ELR (cell line): ENCODE data around the gene ZNF619.
"Not testable (repeated sequence)": the region's sequence is repeated elsewhere in the genome, so short reads cannot be mapped to it uniquely, and the experiment has no call there.

ENCODE experiments used
- DNase-seq: peaks from one replicate; pipeline ENCODE4 v3.0.0-alpha.2; 2015; ENCODE audit warnings: low read depth

ZNF619 gene

GRCh38 chr3:40476478-40477470 lies at the start of gene ZNF619:
Gene ZNF619, plus strand, starts transcription at chr3:40477122. Its CDS starts 858 bp downstream, at chr3:40477980.
- peak; percentile 79 for DNase-seq

DNA sequence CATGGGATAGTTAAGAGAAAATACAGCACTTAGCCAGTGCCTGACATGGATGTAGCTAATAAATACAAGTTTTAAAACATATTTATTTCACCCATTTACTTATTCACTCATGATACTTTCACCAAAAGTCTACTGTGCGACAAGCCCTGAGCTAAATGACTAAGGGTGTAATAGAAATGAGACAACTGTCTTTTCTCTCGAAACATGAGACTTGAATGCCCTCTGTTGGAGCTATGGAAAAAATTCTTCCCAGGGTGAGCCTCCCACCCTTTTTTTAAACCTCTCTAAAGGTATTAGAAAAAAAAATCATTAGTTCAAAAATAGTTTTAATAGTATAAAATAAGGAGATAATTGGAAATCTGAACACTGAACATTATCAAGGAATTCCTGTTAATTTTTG lies 44.1 kb upstream of the ZNF619 start:
- peak; percentile 13 for DNase-seq

DNA sequence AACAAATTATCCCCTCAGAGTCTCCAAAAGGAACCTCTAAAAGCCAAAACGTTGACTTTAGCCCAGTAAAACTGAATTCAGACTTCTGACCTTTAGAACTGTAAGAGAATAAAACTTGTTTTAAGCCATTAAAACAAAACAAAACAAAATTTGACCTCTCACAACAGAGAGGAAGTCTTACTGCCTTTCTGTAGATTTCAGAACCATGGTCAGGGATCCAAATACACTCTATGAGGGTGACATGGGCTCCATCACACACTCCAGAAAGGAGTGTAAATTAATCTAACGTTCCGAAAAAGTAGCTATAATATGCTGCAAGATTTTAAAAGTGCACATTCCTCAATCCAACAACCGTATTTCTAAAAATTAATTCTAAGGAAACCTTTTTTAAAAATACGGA lies 39.0 kb upstream of the ZNF619 start:
- no peak for DNase-seq

- DNase-seq: no peak
Observed at GRCh38 chr3:40445062-40445461, 31.9 kb upstream of the ZNF619 start.

DNA sequence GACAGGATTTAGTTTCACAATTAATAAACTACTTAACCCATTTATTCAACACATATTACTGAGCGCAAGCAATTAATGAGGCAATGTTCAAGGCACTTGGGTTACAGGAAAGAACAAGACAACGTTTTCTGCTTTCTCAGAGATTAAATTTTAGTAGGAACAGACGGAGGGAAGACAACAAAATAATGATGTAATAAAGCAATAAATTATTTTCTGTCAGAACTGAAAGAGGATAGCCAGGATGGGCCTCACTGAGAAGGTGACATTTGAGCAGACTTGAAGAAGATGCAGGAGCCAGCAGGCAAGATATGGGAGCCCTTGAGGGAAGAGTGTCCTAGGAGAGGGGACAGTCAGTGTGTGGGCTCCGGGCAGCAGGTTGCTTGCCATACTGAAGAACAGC lies 31.0 kb upstream of the ZNF619 start:
- DNase-seq: no peak

DNA sequence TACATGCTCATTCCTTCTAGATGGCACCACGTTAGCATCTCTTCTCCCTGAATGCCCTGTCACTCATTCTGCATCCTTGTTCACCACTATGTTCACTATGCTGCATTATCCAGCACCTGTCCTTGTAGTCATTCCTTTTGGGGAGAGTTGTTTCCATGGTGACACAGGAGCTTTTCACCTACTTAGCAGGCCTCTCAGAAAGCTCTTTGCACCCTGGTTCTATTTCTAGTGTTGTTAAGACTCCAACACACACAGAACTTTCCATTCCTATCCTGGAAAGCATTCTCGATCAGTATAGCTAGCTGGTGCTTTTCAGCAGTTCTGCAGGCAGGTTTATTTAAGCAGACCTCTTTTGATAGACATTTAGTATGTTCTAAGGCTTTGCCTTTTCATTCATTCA lies 26.5 kb upstream of the ZNF619 start:
- DNase-seq: no peak

DNA sequence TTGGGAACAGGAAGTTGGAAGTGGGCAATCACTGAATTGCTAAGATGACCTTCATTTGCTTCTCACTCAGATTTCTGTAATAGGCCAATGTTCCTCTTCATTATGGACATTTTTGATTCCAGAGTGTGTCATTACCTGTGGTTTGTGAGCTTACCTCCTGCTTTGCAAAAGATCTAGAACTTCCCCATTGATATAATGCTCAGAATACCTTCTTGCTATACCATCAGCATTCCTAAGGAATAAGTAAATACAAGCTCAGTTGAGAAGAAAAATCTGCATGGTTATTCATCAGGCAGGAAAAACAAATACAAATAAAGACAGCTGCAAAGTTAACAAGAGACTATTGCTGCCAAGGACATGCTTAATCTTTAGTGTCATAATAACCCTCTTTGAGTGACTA lies 25.4 kb upstream of the ZNF619 start:
- DNase-seq: no peak

- no peak for DNase-seq
Observed at GRCh38 chr3:40452057-40452456, 24.9 kb upstream of the ZNF619 start.

DNA sequence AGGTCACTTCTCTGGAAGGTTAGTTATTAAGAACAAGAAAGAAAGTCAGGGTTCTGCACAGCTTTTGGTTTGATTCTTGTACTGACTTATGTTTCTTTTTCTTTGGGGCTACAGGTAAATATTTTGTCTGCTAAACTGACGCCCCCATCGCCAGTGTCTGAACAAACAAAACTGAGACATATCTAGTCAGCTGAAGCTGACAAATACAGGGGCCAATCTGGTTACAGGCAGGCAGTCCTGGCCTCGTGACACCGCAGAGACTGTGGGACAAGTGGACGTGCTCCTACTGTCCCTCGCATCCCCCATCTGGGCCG lies 24.4 kb upstream of the ZNF619 start:
- DNase-seq: no peak

DNA sequence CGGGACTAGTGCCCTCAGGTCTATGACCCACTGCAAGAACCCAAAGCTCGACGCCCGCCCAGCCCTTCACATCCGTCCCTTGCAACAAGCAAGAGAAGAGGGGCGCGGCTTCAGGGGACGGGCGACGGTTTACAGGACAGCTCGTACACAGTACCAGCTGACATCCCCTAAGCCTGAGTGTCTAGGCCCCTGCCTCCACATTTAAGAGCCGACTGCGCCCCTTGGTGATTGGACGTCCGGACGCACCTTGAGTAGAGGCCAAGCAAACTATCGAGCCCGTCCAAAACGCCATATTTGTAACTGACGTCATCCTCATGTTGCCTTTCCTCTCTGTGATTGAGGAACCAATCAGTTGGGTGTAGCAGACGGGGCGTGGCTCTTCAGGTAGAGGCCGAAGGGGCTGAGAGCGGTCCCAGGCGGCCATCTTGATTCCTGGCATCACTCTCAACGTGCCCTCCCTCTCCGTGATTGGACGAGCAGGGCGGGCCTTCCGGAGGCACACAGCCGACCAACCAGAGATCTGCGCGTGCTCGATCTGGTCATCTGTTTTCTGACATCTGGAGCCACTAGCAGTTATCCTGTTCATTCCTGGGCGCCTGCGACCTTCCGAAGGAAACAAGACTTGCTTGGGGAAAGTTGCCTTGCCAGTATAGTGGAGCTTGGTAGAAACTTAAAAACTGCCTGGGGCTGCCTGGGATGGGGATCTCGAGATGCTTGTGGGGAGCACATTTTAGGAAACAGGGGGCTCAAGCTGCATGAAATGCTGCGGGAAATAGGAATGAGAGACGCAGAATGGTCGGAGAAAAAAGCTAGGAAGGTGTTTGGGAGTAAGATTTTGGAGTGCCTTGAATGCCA lies 23.8 kb upstream of the ZNF619 start:
- DNase-seq: peak; percentile 99

DNA sequence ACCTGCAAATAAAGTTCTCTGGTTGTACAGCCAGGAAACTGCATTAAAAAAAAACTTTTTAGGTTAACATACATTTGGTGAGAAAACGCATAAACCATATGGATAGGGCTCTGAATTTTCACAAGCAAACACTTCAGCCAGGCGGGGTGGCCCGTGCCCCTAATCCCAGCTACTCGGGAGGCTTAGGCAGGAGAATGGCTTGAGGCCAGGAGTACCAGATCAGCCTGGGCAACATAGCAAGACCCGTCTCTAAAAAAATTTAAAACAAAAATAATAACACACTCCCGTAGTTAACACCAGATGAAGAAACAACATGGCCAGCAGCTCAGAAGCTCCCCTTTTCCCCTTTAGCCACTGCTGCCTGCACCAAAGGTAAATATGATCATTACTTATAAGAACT lies 23.0 kb upstream of the ZNF619 start:
- DNase-seq: no peak

DNA sequence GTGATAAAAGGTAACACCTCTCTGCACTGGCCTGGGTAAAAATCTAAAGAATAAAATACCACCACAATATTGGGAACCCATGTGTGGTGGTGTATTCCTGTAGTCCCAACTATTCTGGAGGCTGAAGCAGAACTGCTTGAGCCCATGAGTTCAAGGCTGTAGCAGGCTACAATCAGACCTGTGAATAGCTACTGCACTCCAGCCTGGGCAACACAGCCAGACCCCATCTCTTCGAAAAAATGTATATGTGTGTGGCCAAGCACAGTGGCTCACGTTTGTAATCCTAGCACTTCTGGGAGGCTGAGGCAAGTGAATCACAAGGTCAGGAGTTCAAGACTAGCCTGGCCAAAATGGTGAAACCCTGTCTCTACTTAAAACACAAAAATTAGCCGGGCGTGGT lies 21.6 kb upstream of the ZNF619 start:
- no peak for DNase-seq

- DNase-seq: no peak
Observed at GRCh38 chr3:40456279-40456939, 20.5 kb upstream of the ZNF619 start.

DNA sequence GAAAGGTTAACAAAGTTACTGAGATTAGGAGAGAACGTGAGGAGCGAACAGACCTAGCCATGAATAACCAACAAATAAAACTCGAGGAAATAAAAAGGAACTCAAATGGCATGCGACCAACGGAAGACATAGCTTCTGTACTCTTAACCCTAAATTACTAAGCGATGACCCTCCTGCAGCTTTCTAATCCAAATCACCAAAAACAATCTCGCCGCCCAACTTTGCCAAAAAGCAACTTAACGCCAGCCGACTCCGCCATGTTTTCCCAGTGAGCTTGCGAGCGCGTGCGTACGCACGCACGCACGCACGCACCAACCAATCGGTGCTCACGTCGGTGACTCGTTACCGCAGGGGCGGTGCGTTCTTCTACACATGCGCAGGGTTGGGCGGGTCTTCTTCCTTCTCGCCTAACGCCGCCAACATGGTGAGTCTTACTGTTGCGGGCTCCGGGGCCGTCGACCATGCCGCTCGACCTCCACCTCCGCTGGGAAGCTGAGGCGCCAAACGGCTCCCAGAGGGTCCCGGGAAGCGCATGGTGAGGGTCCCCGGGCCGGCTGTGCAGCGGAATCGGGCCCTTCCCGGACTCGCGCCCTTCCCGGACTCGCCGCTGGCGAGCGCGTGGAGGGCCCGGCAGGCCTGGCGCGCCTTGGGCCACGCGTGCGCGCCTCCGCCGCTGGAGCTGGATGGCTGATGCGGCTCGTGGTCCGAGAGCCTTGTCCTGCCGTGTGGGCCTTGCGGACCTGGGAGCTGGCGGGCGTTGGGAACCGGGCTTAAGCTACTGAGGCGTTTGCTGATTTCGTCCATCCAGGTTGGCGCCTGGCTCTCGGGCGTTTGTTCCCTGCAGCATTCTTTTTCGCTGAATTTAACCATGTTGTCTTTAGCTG lies 19.7 kb upstream of the ZNF619 start, which contains the start of gene RPL14:
RPL14 (plus strand) TSS at position 400 of the 884 bp plus-strand sequence; CDS start at position 533, 133 bp downstream.
- peak; percentile 96 for DNase-seq

DNA sequence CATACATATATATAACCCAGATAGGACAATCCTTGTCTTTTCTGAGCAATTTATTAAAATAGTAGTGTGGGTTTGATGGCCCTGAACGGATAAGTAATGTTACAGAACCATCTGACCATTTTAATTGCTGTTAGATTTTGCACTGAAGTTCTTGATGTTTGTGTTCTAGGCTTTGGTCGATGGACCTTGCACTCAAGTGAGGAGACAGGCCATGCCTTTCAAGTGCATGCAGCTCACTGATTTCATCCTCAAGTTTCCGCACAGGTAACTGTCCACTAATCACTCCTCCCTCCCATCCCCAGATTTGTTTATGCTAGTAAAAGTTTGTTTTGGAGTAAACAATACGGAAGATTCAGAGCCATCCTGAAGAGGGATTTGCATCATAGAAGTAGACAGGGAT lies 18.4 kb upstream of the ZNF619 start:
- no peak for DNase-seq

DNA sequence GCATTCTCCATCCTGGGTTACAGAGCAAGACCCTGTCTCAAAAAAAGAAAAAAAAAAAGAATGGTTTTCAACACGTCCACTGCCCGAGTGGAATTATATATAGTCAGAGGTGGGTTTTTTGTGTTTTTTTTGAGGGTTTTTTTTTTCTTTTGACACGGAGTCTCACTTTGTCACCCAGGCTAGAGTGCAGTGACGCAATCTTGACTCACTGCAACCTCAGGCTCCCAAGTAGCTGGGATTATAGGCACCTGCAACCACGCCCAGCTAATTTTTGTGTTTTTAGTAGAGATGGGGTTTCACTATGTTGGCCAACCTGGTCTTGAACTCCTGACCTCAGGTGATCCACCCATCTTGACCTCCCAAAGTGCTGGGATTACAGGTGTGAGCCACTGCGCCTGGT lies 16.4 kb upstream of the ZNF619 start:
- DNase-seq: not testable (repeated sequence)

GRCh38 chr3:40461161-40461560 lies 15.8 kb upstream of the ZNF619 start:
- DNase-seq: no peak

DNA sequence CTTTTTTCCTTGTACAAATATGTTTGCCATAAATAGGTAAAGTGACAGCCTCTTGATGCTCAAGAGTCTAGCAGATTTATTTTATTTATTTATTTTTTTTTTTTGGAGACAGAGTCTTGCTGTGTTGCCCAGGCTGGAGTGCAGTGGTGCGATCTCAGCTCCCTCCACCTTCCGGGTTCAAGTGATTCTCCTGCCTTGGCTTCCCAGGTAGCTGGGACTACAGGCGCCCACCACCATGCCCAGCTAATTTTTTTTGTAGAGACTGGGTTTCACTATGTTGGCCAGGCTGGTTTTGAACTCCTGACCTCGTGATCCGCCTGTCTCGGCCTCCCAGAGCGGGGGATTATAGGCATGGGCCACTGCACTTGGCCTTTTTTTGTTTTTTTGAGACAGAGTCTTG lies 14.1 kb upstream of the ZNF619 start:
- not testable (repeated sequence) for DNase-seq

DNA sequence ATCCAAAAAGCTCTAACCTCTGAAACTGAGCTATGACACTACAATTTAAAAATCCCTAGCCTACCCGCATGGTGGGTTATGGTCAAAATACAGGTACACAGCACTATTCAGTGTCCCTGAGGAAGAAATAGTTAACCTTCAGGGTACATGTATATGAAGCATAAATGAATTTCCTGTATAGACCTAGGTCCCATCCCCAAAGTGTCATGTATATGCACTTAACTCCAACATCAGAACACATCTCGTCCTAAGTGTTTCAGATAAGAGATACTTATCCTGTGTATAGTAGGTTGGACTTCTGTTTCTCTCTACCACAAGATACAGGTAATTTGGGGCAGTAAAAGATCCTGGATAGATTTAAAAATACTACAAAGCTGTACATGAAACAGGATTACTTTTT lies 13.3 kb upstream of the ZNF619 start:
- no peak for DNase-seq

- DNase-seq: no peak
Observed at GRCh38 chr3:40464339-40465110, 12.4 kb upstream of the ZNF619 start.

- DNase-seq: no peak
Observed at GRCh38 chr3:40465111-40465407, 11.9 kb upstream of the ZNF619 start.
